GM21367 (cell line): Measurements from ENCODE around the gene HERC4.

Source experiments
- ATAC-seq: cut with Tn5 transposase; IDR thresholded peaks from one replicate; pipeline ENCODE4 v1.9.1; 2021; ENCODE audit not compliant: unreplicated experiment

Gene HERC4

DNA sequence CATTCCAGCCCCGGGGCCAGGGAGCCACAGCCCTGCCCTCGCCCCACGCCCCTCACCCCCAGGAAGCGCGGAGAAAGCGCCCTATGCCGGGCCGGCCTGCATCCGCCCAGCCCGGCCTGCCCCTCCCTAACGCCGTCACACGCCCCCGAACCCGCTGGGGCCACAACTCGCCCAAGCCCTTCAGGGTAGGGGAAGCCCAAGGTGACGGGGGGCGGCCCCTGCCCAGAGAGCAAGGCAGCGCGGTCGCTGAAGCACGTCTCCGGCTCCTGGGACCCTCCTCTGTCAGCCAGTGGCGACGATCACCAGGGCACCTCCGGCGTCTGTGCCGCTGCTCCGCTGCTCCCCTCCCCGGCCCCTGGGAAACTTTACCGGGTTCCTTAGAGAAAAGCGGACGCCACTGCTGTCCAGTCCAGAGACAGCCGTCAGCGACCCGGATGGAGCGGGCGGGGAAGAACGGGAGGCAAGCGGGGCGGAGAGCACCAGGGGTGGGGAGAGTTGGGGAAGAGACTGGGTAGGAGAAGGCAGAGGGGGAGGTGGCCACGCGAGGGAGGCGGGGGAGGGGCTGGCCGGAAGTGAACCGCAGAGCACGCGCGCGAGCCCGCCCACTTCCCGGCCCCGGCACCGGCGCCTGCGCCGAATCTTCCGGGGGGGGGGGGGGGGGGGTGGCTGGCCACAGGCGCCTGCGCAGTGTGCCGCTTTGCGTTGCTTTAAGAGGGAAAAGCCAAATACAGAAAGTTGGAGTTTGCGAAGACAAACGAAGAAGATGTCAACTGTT lies at the start of gene HERC4:
HERC4 (minus strand) TSS at position 509 of the 775 bp plus-strand sequence. CDS start 2,175 bp downstream, outside the sequence.
- ATAC-seq = peak; percentile 73

DNA sequence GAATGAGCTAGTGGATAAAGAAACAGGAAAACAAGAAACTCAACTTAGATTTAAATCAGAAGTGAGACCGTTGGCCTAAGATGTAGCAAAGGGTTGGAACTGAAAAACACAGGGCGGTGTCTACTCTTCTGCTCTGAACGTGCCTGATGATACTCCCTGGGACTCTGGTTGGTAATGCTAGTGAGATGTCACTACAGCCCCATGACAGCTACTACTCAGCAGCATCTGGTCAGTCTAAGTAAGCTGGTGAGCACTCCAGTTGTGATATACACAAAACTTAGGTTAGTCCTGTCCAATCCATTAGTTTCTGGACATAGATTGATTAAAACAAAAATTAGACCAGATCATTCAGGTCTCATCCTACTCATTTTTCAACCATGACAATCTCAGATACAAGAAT lies 49.6 kb upstream of the HERC4 start:
- ATAC-seq = no peak

- no peak for ATAC-seq
These were observed 46.8 kb upstream of the HERC4 start for GRCh38 chr10:68121852-68122251.

- ATAC-seq = no peak
These were observed 46.1 kb upstream of the HERC4 start for GRCh38 chr10:68121020-68121743.

DNA sequence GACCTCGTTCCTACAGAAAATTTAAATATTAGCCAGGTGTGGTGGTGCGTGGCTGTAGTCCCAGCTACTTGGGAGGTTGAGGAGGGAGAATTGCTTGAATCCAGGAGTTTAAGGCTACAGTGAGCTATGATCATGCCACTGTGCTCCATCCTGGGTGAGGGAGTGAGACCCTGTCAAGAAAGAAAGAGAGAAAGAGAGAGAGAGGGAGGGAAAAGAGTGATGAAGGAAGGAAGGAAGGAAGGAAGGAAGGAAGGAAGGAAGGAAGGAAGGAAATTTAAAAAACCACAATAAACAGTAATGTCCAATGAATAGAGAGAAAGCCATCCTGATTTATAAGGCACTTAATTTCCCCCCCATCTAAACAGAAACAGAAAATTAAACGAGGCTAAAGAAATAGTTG lies 43.6 kb upstream of the HERC4 start:
- no peak for ATAC-seq

DNA sequence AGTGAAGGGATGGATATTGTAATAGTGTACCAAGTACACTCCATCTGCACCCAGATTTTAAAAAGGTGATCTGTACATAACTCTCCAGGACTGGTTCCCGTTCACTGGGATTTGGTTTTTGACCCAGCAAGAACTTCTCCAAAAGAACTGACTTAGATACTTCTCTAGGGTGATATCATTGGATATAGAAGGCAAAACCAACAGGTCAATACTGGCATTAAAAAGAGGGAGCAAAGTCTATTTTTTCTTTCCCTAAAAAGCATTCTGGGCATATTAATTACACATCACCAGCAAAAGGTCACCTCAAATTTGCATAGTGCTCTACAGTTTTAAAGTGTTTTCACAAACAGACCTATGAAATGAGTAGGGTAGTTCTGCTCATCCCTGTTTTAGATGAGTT lies 37.8 kb upstream of the HERC4 start:
- no peak for ATAC-seq

DNA sequence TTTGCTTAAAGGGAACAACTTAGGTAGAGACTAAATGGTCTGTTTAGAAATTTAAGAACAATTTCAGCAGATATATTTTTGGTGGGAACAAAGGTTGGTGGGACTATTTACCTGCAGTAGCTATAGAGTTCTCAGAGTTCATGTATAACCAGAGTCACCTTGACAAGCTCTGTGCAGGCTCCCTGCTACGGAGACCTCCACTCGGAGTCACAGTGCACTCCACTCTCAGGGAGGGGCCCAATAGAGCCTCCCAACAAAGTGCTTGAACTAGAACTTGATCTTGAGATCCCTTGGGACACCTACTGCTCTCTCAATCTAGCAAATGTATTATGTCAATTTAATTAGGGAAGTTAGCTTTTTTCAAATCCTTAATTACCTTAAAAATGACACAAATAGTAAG lies 36.5 kb upstream of the HERC4 start:
- ATAC-seq = no peak

- ATAC-seq = no peak
These were observed 34.9 kb upstream of the HERC4 start for GRCh38 chr10:68110027-68110426.

DNA sequence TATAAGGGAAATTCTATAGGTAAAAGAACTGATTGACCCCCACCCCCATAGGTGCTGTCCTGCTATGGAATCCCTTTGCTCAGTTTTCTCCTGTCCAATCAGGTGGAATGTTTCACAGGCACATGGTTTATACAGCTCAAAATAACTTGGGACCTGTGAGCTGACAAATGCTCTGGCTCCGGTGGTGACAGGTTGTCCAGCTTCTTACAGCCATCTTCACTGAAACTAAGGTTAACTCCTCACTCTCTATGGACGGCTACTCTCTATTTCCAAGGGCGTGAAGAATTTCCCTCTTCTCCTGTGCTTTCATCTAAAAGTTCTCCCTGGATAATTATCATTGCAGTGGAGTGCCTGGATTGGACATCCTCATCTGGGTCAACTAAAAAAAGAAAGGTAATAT lies 34.2 kb upstream of the HERC4 start, which contains the start of gene MYPN:
MYPN (plus strand) TSS at position 158 of the 400 bp plus-strand sequence. CDS start 11,951 bp downstream, outside the sequence.
- no peak for ATAC-seq

- no peak for ATAC-seq
These were observed 33.6 kb upstream of the HERC4 start for GRCh38 chr10:68108653-68109052.

GRCh38 chr10:68108051-68108450 lies 33.0 kb upstream of the HERC4 start:
- no peak for ATAC-seq

DNA sequence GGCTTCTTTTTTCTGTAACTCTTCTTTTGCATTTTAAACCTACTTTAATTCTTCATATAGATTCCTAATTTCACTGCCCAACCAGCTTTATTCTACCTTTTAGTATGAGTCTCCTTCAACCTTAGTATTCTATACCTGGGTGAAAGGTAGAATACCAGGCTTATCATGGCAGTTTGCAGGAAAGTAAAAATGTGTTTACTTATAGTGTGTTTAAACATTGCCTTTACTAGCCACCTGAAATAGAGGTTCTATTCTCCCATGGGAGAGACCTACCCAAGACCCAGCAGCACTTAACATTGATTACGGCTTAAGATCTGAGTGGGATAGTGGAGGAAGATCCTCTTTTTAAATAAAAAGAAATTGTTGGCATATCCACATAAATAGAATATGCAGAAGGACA lies 32.6 kb upstream of the HERC4 start:
- ATAC-seq = no peak

GRCh38 chr10:68106656-68107055 lies 31.6 kb upstream of the HERC4 start:
- ATAC-seq = no peak

- no peak for ATAC-seq
These were observed 30.7 kb upstream of the HERC4 start for GRCh38 chr10:68105820-68106219.

DNA sequence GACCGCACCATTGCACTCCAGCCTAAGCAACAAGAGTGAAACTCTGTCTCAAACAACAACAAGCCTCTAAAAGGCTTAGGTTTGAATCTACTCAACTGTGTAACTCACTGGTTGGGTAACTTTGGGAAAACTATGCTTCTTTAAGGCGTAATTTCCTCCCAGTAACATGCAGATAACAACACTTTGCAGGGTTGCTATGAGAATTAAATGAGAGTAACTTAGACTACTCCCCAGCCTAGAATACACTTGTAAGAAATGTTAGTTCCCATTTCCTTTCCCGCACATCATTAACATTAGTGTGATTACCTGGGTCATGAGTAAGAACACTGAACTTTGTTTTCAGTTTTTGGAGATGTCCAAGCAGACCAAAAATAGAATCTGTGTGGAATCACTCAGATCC lies 28.8 kb upstream of the HERC4 start:
- ATAC-seq = no peak

DNA sequence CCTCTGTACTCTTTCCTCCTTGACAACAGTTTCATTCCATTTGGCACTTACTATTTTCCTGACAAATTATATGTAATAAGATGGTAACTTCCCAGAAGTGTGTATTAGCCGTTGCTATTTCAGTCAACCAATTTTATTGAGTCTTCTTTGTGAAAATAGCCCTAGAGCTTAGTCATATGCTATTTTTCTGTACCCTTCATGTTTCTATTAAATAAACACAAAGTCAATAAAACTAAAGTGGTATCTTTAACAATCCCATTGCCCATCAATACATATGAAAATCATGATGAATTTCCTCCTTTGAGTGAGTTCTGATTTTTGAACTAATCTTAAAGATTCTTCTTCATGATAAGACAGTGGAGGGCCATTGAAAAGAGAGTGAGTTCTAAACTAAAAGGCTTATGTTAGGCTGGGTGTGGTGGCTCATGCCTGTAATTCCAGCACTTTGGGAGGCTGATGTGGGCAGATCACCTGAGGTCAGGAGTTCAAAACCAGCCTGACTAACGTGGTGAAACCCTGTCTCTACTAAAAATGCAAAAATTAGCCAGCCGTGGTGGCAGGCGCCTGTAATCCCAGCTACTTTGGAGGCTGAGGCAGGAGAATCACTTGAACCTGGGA lies 28.3 kb upstream of the HERC4 start:
- no peak for ATAC-seq

DNA sequence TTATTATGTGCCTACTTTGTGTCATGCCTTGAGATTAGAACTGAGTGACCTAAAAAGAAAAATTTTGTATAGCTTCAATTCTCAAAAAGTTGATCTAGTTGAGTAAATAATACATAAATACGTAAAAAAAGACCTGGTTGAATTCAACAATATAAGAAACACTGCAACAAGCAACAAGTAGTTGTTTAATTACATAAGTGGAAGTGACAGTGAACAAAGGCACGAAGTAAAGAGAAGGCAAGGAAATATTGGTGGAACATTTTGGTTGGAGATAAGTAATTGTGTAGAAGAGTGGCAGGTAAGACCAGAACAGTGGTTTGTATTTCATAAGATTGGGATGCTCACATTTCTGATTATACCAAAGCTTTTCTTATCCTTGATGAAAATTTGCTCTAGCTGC lies 26.0 kb upstream of the HERC4 start:
- ATAC-seq = no peak

GRCh38 chr10:68099736-68100135 lies 24.7 kb upstream of the HERC4 start:
- ATAC-seq = no peak

DNA sequence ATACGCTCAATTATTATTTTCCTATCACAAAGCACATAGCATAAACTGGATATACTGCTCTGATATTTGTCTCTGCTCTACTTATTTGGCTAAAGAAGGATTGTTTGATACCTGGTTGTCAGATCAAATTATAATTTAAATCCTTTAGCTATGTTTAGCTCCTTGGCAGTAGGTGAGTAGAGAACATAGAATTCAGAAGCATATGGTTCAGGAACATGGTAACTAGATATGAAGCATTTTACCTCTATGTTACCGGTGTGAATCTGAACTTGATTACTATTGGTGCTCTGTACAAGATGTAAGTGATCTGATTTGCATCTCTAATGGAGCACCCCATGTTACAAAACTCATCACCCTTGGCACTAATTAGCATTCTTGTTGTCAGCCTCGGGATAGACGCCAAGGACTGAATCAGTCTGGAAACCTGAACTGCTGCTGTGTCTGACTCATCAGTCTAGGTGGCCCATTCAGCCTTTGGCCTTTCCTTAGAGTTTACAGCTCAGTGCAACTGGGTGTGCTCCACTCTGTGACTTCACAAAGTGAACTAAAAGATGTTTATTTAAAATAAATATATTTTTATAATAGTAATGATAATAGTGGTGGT lies 21.9 kb upstream of the HERC4 start:
- no peak for ATAC-seq

- no peak for ATAC-seq
These were observed 20.1 kb upstream of the HERC4 start for GRCh38 chr10:68095153-68095552.

DNA sequence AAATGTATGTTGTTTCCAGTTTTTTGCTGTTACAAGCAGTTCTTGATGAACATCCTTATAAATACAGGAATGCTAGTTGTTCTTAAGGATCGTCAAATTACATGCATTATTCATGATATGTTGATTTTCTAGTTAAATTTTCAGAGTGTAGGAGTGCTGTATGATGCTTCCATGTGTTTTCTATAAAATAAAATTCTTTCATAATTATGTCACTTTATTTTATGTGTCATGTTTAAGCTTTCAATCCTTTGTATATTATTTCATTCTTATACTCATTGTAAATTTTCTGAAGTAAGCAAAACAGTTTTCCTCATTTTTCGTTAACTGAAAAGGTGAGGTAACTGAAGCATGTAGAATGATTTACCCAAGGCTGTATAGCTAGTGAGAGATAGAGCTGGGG lies 17.4 kb upstream of the HERC4 start:
- no peak for ATAC-seq

- ATAC-seq = no peak
These were observed 15.5 kb upstream of the HERC4 start for GRCh38 chr10:68090586-68090985.
